GM12878 (cell line): ENCODE results near the gene SQSTM1. TPM values are rescaled to one million over a fixed set of nuclear protein-coding genes. Genes with fewer than 3 reads are reported as not detected.

Experiments
- ATAC-seq: fragments of 200-7000 bp; cut with Tn5 transposase; 3 replicates; pipeline ENCODE4 v1.9.1; 2020; ENCODE audit warnings: mild to moderate bottlenecking, moderate library complexity
- BruUV-seq: library from RNA; stranded (reverse); fragments of 400-500 nt; replicated peaks from 2 replicates; lab custom pipeline; 2021; lab: Mats Ljungman, UMichigan
- CTCF ChIA-PET: fragments of 300-600 bp; sonication (Branson Sonifier 250); formaldehyde crosslinking; extraction: SDS; loops from one replicate; lab custom pipeline; 2021; ENCODE audit warnings: inconsistent platforms; lab: Yijun Ruan, JAX
- POLR2A ChIA-PET: fragments of 350-600 bp; formaldehyde crosslinking; extraction: SDS; loops from one replicate; lab custom pipeline; 2021; ENCODE audit warnings: inconsistent platforms; lab: Charles Lee
- RAD21 ChIA-PET: fragments of 300-600 bp; sonication (Branson Sonifier 250); formaldehyde crosslinking; loops from one replicate; lab custom pipeline; 2023; ENCODE audit warnings: antibody characterized with exemption; ENCODE audit not compliant: unreplicated experiment; lab: Charles Lee
- SMC1A ChIA-PET: fragments of 300-600 bp; sonication (Branson Sonifier 250); formaldehyde crosslinking; loops from one replicate; lab custom pipeline; 2023; ENCODE audit not compliant: unreplicated experiment, uncharacterized antibody; lab: Charles Lee
- DNase-seq: peaks from one replicate; pipeline ENCODE4 v3.0.0-alpha.2; 2011; ENCODE audit warnings: low read depth, low spot score
- FAIRE-seq: peaks from 3 replicates; lab custom pipeline; 2011; peaks lifted over from hg19 to GRCh38; lab: Jason Lieb, UNC
- H2AFZ ChIP-seq: 2 replicates; pipeline ENCODE4 v1.6.0; 2011; ENCODE audit warnings: low read depth, low read length, control low read depth; ENCODE audit not compliant: control insufficient read depth
- H3K27ac ChIP-seq: 2 replicates; pipeline ENCODE4 v1.5.1; 2011; ENCODE audit warnings: control low read depth; ENCODE audit not compliant: control insufficient read depth, insufficient read depth
- H3K27me3 ChIP-seq, 2 experiments: replicated peaks in 1 of 2; 2 replicates each; pipeline versions ENCODE4 v1.6.0 to v1.6.1; 2011; ENCODE audit warnings: low read length in 1 of 2; ENCODE audit not compliant: control insufficient read depth in 2 of 2, insufficient read depth in 2 of 2
- H3K36me3 ChIP-seq, 2 experiments: 2 replicates each; pipeline ENCODE4 v1.5.1; 2011; ENCODE audit warnings: low read length in 1 of 2; ENCODE audit not compliant: control insufficient read depth in 2 of 2, insufficient read depth in 2 of 2
- H3K4me1 ChIP-seq: 2 replicates; pipeline ENCODE4 v1.6.1; 2011; ENCODE audit warnings: mild to moderate bottlenecking, low read length, moderate library complexity, mixed read lengths; ENCODE audit not compliant: control insufficient read depth, insufficient read depth
- H3K4me2 ChIP-seq: 2 replicates; pipeline ENCODE4 v1.6.0; 2011; ENCODE audit warnings: control low read depth; ENCODE audit not compliant: control insufficient read depth, insufficient read depth
- H3K4me3 ChIP-seq: fragments of 200-600 bp; sonication (generic); 2 replicates; pipeline ENCODE4 v1.5.1; 2016
- H3K79me2 ChIP-seq: 2 replicates; pipeline ENCODE4 v1.6.0; 2011; ENCODE audit warnings: low read length; ENCODE audit not compliant: control insufficient read depth, insufficient read depth
- H3K9ac ChIP-seq: 2 replicates; pipeline ENCODE4 v1.8.0; 2011; ENCODE audit warnings: low read length, control low read depth, mixed read lengths; ENCODE audit not compliant: control insufficient read depth, insufficient read depth
- H3K9me3 ChIP-seq: replicated peaks from 3 replicates; pipeline ENCODE4 v1.5.1; 2011; ENCODE audit warnings: mild to moderate bottlenecking, low read length; ENCODE audit not compliant: control insufficient read depth, insufficient read depth
- H4K20me1 ChIP-seq: 2 replicates; pipeline ENCODE4 v1.6.0; 2011; ENCODE audit not compliant: control insufficient read depth, insufficient read depth
- ETV6 ChIP-seq, 2 experiments: fragments of 450-650 bp in 1 of 2; IDR thresholded peaks in 1 of 2; conservative IDR thresholded peaks in 1 of 2; 2 replicates each; pipeline ENCODE4 v1.6.1; 2014; ENCODE audit warnings: antibody characterized with exemption in 1 of 2, borderline replicate concordance in 1 of 2, low read depth in 1 of 2, mild to moderate bottlenecking in 1 of 2, moderate library complexity in 1 of 2
- FOS ChIP-seq: IDR thresholded peaks from 3 replicates; pipeline ENCODE4 v1.6.1; 2011; ENCODE audit warnings: borderline replicate concordance; ENCODE audit not compliant: insufficient read length; ENCODE audit errors: extremely low read depth
- JUND ChIP-seq: IDR thresholded peaks from 2 replicates; pipeline ENCODE4 v1.6.1; 2012; ENCODE audit warnings: low read depth, mild to moderate bottlenecking, low read length, improper control_type of control experiment, moderate library complexity
- KAT2A ChIP-seq: conservative IDR thresholded peaks from 2 replicates; pipeline ENCODE4 v1.6.1; 2011; ENCODE audit warnings: low read depth, low read length; ENCODE audit not compliant: control insufficient read depth
- KLF5 ChIP-seq: fragments of 450-650 bp; IDR thresholded peaks from 2 replicates; pipeline ENCODE4 v1.6.1; 2014; ENCODE audit warnings: mild to moderate bottlenecking; ENCODE audit not compliant: partially characterized antibody
- MYC ChIP-seq: IDR thresholded peaks from 2 replicates; pipeline ENCODE4 v1.6.1; 2011; ENCODE audit warnings: mild to moderate bottlenecking, low read length, moderate library complexity, inconsistent platforms; ENCODE audit not compliant: insufficient read depth, insufficient replicate concordance, insufficient read length, severe bottlenecking
- PAX8 ChIP-seq: fragments of 450-650 bp; IDR thresholded peaks from 2 replicates; pipeline ENCODE4 v1.6.1; 2017; ENCODE audit warnings: mild to moderate bottlenecking, moderate library complexity
- RAD21 ChIP-seq: IDR thresholded peaks from 2 replicates; pipeline ENCODE4 v1.6.1; 2011; ENCODE audit warnings: mild to moderate bottlenecking, low read depth, low read length, moderate library complexity; ENCODE audit not compliant: insufficient read depth
- WGBS: methylation state at CpG from one replicate; pipeline ENCODE4 v1.1.6; 2016; ENCODE audit warnings: low lambda C conversion rate; ENCODE audit not compliant: insufficient replicate concordance, insufficient coverage; ENCODE audit errors: missing lambda C conversion rate; 5-methylcytosine and 5-hydroxymethylcytosine counted together
- in situ Hi-C: fragments of 300-500 bp; cut with MboI; formaldehyde crosslinking; loops from 9 replicates; pipeline ENCODE4 v1.14.3; 2018; ENCODE audit warnings: mixed read lengths
- intact Hi-C: fragments of 100-400 bp; cut with micrococcal nuclease; formaldehyde crosslinking; loops from one replicate; pipeline ENCODE4 v1.14.2; 2022; ENCODE audit not compliant: unreplicated experiment
- polyA plus RNA-seq, 11 experiments: library from polyadenylated mRNA; depleted of rRNA in 4 of 11; unstranded in 6 of 11; stranded (reverse) in 5 of 11; fragments of >200 nt; fragmentation: Nextera tagmentation in 4 of 11; fragmentation: Illumina TruSeq in 1 of 11; extraction: Ambion mirVana in 4 of 11; extraction: Trizol in 1 of 11; gene quantifications; 1 replicate in 1 of 11; 2 replicates in 10 of 11; pipeline versions ENCODE4 v1.2.1 to v1.2.3, GENCODE V29; 2011 to 2016; ENCODE audit warnings: inconsistent platforms in 2 of 11, missing spikeins in 2 of 11, low read depth in 1 of 11
- total RNA-seq, 4 experiments: library from RNA; depleted of rRNA in 3 of 4; stranded (reverse); fragments of >200 nt in 3 of 4; fragmentation: Illumina TruSeq in 1 of 4; extraction: Trizol in 1 of 4; gene quantifications; 2 replicates each; pipeline versions ENCODE4 v1.2.1 to v1.2.3, GENCODE V29; 2013 to 2021
- TF ChIP-seq, protein P1 (sequence below): fragments of 450-650 bp; IDR thresholded peaks from 2 replicates; pipeline ENCODE4 v1.6.1; 2018; ENCODE audit warnings: mild to moderate bottlenecking, low read depth, moderate library complexity; ENCODE audit not compliant: partially characterized antibody
- TF ChIP-seq, protein P2 (sequence below): fragments of 450-650 bp; IDR thresholded peaks from 2 replicates; pipeline ENCODE4 v1.6.1; 2016; ENCODE audit warnings: mild to moderate bottlenecking, moderate library complexity, borderline replicate concordance
- TF ChIP-seq, protein P3 (sequence below): fragments of 450-650 bp; IDR thresholded peaks from 2 replicates; pipeline ENCODE4 v1.6.1; 2017; ENCODE audit warnings: mild to moderate bottlenecking, moderate library complexity

The SQSTM1 gene
- total and polyA plus RNA-seq, 10 of the 15 experiments (the other 5 are each of a cell fraction or from before 2014, with no cell fraction given), result 6.3 to 138 (median 62.1) TPM

DNA sequence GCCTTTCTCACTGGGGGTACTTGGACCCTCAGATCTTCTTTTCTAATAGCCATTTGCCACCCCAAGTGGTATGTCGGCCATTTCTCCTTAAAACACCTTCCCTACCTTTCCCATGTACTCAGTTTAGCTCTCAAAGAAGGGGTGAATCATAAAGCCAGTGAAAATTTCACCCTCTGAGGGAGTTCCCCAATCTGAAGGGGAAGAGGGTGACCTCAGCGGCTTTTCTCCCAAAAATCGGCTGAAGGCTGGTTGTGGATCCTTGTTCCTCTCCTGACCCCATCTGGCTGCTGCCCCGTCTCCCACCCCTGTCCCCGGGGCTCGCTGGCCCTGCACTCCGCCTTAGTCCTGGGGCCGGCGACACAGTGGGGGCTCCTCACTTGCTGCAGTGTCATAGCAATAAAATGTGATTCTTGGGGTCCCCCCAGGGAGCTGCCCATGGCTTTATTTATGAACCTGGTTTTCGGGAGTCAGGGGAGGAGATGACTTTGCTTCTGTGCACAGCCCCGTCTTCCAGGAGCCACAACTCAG lies 44.2 kb upstream of the SQSTM1 start:
- Histone ChIP-seq H3K4me1 (no peaks in the 10 kb centered on the region), H2AFZ (no peak overlapping the region), H3K79me2 (no peaks in the 10 kb centered on the region), H3K4me2 (no peak overlapping the region), H3K27ac (no peak overlapping the region), H3K9me3 (no peaks in the 10 kb centered on the region), H3K4me3 (no peak overlapping the region), H3K9ac (no peak overlapping the region), H3K27me3 (no peaks in the 10 kb centered on the region), H3K36me3 (peaks cover 20 to 28% of the 10 kb centered on the region in 2 experiments), H4K20me1 (no peaks in the 10 kb centered on the region)
- ChIA-PET SMC1A (interaction anchor here (1.3 kb wide), 1 partner anchor 9 kb away, joined by 4 read pairs; no protein-coding TSS in a partner anchor), CTCF (interaction anchor here (0.9 to 1.7 kb wide), 3 partner anchors 14 to 32 kb away, joined by 3 to 18 read pairs (median 4); no protein-coding TSS in a partner anchor), POLR2A (no interaction called here), RAD21 (no interaction called here)
- WGBS, result 89% methylated on average over 11 of the region's 11 CpGs
- DNase-seq (no peak), FAIRE-seq (no peak), ATAC-seq (no peak)
- TSS peak; percentile 10 for BruUV-seq
- in situ Hi-C loops, result loop anchor here (25.0 kb wide), 1 partner anchor 311 kb away; no protein-coding TSS in a partner anchor
- intact Hi-C loops, result no loop called here
- TF ChIP-seq FOS (no peak), MYC (no peak), KLF5 (no peak), PAX8 (no peak), ETV6 (conservative IDR thresholded peaks at IDR 0.05 in 1 of 2, IDR thresholded peaks at IDR 0.05 in 1 of 2; ENCODE audit: borderline replicate concordance in 1 of 2, low read depth in 1 of 2) (no peak), RAD21 (no peak), KAT2A (no peak), JUND (no peak)
- TF ChIP-seq, protein P1, sequence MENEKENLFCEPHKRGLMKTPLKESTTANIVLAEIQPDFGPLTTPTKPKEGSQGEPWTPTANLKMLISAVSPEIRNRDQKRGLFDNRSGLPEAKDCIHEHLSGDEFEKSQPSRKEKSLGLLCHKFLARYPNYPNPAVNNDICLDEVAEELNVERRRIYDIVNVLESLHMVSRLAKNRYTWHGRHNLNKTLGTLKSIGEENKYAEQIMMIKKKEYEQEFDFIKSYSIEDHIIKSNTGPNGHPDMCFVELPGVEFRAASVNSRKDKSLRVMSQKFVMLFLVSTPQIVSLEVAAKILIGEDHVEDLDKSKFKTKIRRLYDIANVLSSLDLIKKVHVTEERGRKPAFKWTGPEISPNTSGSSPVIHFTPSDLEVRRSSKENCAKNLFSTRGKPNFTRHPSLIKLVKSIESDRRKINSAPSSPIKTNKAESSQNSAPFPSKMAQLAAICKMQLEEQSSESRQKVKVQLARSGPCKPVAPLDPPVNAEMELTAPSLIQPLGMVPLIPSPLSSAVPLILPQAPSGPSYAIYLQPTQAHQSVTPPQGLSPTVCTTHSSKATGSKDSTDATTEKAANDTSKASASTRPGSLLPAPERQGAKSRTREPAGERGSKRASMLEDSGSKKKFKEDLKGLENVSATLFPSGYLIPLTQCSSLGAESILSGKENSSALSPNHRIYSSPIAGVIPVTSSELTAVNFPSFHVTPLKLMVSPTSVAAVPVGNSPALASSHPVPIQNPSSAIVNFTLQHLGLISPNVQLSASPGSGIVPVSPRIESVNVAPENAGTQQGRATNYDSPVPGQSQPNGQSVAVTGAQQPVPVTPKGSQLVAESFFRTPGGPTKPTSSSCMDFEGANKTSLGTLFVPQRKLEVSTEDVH, result no peak
- TF ChIP-seq, protein P2, sequence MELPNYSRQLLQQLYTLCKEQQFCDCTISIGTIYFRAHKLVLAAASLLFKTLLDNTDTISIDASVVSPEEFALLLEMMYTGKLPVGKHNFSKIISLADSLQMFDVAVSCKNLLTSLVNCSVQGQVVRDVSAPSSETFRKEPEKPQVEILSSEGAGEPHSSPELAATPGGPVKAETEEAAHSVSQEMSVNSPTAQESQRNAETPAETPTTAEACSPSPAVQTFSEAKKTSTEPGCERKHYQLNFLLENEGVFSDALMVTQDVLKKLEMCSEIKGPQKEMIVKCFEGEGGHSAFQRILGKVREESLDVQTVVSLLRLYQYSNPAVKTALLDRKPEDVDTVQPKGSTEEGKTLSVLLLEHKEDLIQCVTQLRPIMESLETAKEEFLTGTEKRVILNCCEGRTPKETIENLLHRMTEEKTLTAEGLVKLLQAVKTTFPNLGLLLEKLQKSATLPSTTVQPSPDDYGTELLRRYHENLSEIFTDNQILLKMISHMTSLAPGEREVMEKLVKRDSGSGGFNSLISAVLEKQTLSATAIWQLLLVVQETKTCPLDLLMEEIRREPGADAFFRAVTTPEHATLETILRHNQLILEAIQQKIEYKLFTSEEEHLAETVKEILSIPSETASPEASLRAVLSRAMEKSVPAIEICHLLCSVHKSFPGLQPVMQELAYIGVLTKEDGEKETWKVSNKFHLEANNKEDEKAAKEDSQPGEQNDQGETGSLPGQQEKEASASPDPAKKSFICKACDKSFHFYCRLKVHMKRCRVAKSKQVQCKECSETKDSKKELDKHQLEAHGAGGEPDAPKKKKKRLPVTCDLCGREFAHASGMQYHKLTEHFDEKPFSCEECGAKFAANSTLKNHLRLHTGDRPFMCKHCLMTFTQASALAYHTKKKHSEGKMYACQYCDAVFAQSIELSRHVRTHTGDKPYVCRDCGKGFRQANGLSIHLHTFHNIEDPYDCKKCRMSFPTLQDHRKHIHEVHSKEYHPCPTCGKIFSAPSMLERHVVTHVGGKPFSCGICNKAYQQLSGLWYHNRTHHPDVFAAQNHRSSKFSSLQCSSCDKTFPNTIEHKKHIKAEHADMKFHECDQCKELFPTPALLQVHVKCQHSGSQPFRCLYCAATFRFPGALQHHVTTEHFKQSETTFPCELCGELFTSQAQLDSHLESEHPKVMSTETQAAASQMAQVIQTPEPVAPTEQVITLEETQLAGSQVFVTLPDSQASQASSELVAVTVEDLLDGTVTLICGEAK, result no peak
- TF ChIP-seq, protein P3, sequence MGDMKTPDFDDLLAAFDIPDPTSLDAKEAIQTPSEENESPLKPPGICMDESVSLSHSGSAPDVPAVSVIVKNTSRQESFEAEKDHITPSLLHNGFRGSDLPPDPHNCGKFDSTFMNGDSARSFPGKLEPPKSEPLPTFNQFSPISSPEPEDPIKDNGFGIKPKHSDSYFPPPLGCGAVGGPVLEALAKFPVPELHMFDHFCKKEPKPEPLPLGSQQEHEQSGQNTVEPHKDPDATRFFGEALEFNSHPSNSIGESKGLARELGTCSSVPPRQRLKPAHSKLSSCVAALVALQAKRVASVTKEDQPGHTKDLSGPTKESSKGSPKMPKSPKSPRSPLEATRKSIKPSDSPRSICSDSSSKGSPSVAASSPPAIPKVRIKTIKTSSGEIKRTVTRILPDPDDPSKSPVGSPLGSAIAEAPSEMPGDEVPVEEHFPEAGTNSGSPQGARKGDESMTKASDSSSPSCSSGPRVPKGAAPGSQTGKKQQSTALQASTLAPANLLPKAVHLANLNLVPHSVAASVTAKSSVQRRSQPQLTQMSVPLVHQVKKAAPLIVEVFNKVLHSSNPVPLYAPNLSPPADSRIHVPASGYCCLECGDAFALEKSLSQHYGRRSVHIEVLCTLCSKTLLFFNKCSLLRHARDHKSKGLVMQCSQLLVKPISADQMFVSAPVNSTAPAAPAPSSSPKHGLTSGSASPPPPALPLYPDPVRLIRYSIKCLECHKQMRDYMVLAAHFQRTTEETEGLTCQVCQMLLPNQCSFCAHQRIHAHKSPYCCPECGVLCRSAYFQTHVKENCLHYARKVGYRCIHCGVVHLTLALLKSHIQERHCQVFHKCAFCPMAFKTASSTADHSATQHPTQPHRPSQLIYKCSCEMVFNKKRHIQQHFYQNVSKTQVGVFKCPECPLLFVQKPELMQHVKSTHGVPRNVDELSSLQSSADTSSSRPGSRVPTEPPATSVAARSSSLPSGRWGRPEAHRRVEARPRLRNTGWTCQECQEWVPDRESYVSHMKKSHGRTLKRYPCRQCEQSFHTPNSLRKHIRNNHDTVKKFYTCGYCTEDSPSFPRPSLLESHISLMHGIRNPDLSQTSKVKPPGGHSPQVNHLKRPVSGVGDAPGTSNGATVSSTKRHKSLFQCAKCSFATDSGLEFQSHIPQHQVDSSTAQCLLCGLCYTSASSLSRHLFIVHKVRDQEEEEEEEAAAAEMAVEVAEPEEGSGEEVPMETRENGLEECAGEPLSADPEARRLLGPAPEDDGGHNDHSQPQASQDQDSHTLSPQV, result no peak
